HCT116 (cell line): Measurements from ENCODE around the gene HES2.

Experiments
- CTCF ChIP-seq, 3 experiments: fragments of 200-600 bp in 1 of 3; sonication (generic) in 1 of 3; IDR thresholded peaks in 2 of 3; conservative IDR thresholded peaks in 1 of 3; 2 replicates each; pipeline ENCODE4 v1.5.1; 2012 to 2017; ENCODE audit warnings: low read depth in 2 of 3, low read length in 2 of 3, antibody characterized with exemption in 1 of 3, borderline replicate concordance in 1 of 3, control low read depth in 1 of 3, mild to moderate bottlenecking in 1 of 3, mixed read lengths in 1 of 3, mixed run types in 1 of 3, moderate library complexity in 1 of 3; ENCODE audit not compliant: insufficient read depth in 1 of 3
- FOSL1 ChIP-seq: IDR thresholded peaks from 2 replicates; pipeline ENCODE4 v1.6.1; 2012; ENCODE audit warnings: low read depth
- JUND ChIP-seq: IDR thresholded peaks from 2 replicates; pipeline ENCODE4 v1.6.1; 2012
- POLR2A ChIP-seq: IDR thresholded peaks from 2 replicates; pipeline ENCODE4 v1.7.0; 2011; ENCODE audit warnings: borderline replicate concordance; ENCODE audit not compliant: insufficient read depth, insufficient read length; ENCODE audit errors: extremely low read depth
- SIN3A ChIP-seq: IDR thresholded peaks from 2 replicates; pipeline ENCODE4 v1.6.1; 2012; ENCODE audit warnings: low read depth
- SRF ChIP-seq: IDR thresholded peaks from 2 replicates; pipeline ENCODE4 v1.6.1; 2012; ENCODE audit warnings: low read depth

GRCh38 chr1:6396998-6397397 lies 22.7 kb downstream of the HES2 start:
- TF ChIP-seq CTCF (IDR thresholded peaks at IDR 0.05 in 2 of 3, conservative IDR thresholded peaks at IDR 0.05 in 1 of 3; ENCODE audit: borderline replicate concordance in 1 of 3, insufficient read depth in 1 of 3, low read depth in 2 of 3, low read length in 2 of 3) (peak; percentile 30 to 72 (median 48); a peak in 5 of 6 replicates), JUND (no peak), SRF (no peak), POLR2A (no peak), SIN3A (no peak), FOSL1 (no peak)
